ENCODE data around the gene BZW2.

DNA sequence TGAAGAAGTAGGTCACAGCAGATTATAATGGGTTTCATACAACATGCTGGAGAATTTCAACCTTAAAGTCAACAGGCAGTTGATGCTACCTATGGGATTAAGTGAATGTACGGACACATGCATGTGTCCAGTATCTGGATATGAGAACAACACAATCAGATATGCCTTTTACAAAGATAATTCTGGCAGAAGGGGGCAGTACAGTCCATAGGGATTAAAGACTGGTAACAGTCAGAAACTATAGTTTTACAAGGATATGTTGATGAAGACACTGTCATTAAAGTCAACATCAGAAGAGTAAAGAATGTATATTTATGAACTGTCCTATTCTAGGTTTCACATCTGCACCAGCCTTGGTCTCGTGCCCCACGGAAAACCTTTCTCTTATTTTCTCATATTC is 41.9 kb upstream of the BZW2 start:
- TF ChIP-seq EZH2 (IDR thresholded peaks at IDR 0.05; ENCODE audit: insufficient read depth, poor library complexity, severe bottlenecking) (no peak), EZH2phosphoT487 (IDR thresholded peaks at IDR 0.05; ENCODE audit: insufficient read depth, low read depth) (no peak)
